Progenitor cell of endocrine pancreas (in vitro differentiated cells): ENCODE measurements around the gene NINJ1. TPM values are rescaled to one million over a fixed set of nuclear protein-coding genes. Genes with fewer than 3 reads are reported as not detected.

Source experiments
- DNase-seq: peaks from one replicate; pipeline ENCODE4 v3.0.0; 2021; ENCODE audit warnings: low spot score; ENCODE audit not compliant: unreplicated experiment
- H3K27ac Mint-ChIP-seq: 2 replicates; pipeline ENCODE4 v1.8.0; 2021; ENCODE audit warnings: mild to moderate bottlenecking, moderate library complexity, mixed read lengths
- H3K27me3 Mint-ChIP-seq: 2 replicates; pipeline ENCODE4 v1.8.0; 2021; ENCODE audit warnings: mixed read lengths
- H3K36me3 Mint-ChIP-seq: 2 replicates; pipeline ENCODE4 v1.8.0; 2022; ENCODE audit warnings: mixed read lengths; ENCODE audit not compliant: insufficient read depth
- H3K4me1 Mint-ChIP-seq: 2 replicates; pipeline ENCODE4 v1.8.0; 2021; ENCODE audit warnings: low read depth, mixed read lengths
- H3K4me3 Mint-ChIP-seq: 2 replicates; pipeline ENCODE4 v1.8.0; 2021; ENCODE audit warnings: low read depth, mild to moderate bottlenecking, moderate library complexity, mixed read lengths
- H3K9me3 Mint-ChIP-seq: 2 replicates; pipeline ENCODE4 v1.8.0; 2021; ENCODE audit warnings: low read depth, mixed read lengths
- CTCF ChIP-seq: fragments of 200-600 bp; sonication (generic); IDR thresholded peaks from one replicate; pipeline ENCODE4 v1.5.0; 2021; ENCODE audit warnings: antibody characterized with exemption, mild to moderate bottlenecking; ENCODE audit not compliant: unreplicated experiment
- total RNA-seq: library from RNA; stranded (reverse); gene quantifications from 2 replicates; pipeline ENCODE4 v1.2.1, GENCODE V29; 2021

NINJ1 gene
- total RNA-seq, 1 donor from 2014 or later, result 38.1 TPM

DNA sequence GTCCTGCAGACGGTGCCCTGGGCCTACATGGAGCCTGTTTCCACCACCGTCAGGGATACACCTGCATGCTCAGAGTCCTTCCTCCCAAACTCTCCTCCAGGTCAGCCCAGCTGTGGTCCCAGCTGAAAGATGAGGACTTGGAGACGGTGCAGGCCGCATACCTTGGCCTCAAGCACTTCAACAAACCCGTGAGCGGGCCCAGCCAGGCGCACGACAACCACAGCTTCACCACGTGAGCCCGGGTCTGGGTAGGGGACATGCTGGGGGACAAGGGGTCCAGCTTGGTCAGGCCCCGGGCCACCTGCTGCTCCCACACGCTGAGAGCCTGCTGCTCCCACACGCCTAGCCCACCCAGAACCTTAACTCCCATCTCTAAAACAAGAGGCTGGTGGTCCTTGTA is 54.7 kb downstream of the NINJ1 start:
- Mint-ChIP-seq H3K27me3 (no peaks in the 10 kb centered on the region), H3K4me1 (no peaks in the 10 kb centered on the region), H3K4me3 (no peak overlapping the region), H3K27ac (no peak overlapping the region), H3K36me3 (no peaks in the 10 kb centered on the region), H3K9me3 (no peaks in the 10 kb centered on the region)
- DNase-seq, result no peak
- TF ChIP-seq CTCF, result no peak

DNA sequence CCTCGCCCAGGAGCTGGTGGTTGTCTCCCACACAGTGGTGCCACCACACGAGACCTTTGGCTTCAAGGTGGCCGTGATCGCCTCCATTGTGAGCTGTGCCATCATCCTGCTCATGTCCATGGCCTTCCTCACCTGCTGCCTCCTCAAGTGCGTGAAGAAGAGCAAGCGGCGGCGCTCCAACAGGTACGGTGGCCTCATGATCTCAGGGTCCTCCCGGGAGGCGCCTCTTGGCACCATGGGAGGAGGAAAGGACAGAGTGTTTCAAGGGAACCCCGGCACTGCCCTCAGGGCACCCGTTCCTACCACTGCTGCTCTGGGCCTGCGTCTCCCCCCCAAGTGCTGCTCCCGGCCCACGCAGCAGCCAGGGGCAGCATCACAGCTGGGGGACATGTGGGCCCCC is 56.2 kb downstream of the NINJ1 start:
- DNase-seq, result no peak
- Mint-ChIP-seq H3K36me3 (no peaks in the 10 kb centered on the region), H3K4me1 (no peaks in the 10 kb centered on the region), H3K4me3 (no peak overlapping the region), H3K9me3 (no peaks in the 10 kb centered on the region), H3K27me3 (no peaks in the 10 kb centered on the region), H3K27ac (no peak overlapping the region)
- no peak for TF ChIP-seq CTCF

DNA sequence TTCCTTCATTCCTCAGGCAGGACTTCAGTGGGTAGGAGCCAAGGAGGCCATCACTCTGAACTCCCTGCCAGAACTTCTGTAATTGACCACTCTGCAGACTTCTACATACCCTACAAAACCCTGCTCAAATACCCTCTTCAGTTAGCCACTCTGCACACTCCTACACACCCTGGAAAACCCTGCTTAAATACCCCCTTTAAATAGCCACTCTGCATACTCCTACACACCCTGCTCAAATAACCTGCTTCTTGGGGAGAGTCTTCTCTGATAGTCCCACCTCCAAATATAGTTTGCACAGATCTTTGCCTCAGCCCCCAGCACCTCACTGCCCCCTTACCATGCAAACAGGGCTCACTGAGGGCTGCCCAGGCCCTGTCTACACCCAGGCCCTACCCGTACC is 56.7 kb downstream of the NINJ1 start:
- Mint-ChIP-seq H3K4me1 (no peaks in the 10 kb centered on the region), H3K36me3 (no peaks in the 10 kb centered on the region), H3K27me3 (no peaks in the 10 kb centered on the region), H3K9me3 (no peaks in the 10 kb centered on the region), H3K4me3 (no peak overlapping the region), H3K27ac (no peak overlapping the region)
- no peak for DNase-seq
- no peak for TF ChIP-seq CTCF

DNA sequence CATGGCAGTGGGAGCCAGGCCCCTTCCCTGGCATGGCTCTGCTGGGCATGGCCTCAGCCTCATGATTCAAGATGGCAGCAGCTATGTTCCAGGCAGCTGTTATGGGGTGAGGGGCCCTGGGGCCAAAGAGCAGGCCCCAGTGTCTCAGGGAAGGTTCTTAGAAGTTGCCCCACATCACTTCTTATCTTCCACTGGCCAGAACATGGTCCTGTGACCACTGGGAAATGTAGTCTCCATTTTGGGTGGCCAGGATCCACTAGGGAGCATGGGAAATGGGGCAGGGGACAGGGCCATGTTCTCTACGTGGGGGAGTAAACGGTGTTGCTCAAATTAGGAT is 57.3 kb downstream of the NINJ1 start:
- H3K9me3 Mint-ChIP-seq, result no peaks in the 10 kb centered on the region
- H3K4me1 Mint-ChIP-seq, result no peaks in the 10 kb centered on the region
- no peaks in the 10 kb centered on the region for H3K36me3 Mint-ChIP-seq
- no peak overlapping the region for H3K27ac Mint-ChIP-seq
- no peak for TF ChIP-seq CTCF
- no peaks in the 10 kb centered on the region for H3K27me3 Mint-ChIP-seq
- DNase-seq, result no peak
- no peak overlapping the region for H3K4me3 Mint-ChIP-seq

DNA sequence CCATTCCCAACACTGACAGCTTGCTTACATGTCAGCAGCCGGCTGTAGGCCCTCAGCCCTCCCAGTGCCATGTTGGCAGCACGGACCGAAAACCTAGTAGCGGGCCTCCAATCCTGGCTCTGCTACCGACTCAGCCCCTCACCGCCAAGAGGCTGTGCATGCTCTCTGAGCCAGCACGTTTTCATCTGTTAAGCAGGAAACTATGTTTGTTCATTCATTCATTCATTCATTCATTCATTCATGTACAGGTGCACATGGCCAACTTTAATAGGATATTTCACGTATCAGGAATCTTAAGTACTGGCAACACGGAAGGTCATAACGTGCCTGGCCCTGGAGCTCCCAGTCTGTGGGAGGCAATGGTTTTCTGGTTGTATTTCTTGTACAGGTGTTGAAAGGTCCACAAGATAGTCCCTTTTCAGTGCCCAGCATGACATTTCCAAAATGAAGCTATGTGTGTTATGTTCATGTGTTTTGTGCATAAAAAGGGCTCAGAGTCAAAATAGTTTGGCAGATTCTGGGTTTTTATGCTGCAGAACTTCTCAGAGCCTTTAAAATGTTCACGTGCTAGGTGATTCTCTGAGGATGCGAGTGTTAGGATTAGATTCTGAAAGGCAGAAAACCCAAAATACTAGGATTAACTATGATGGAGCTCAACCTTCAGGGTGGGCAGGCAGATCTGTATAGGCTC is 57.8 kb downstream of the NINJ1 start:
- H3K4me3 Mint-ChIP-seq, result no peak overlapping the region
- no peak for TF ChIP-seq CTCF
- no peaks in the 10 kb centered on the region for H3K9me3 Mint-ChIP-seq
- H3K27me3 Mint-ChIP-seq, result no peaks in the 10 kb centered on the region
- H3K36me3 Mint-ChIP-seq, result no peaks in the 10 kb centered on the region
- H3K4me1 Mint-ChIP-seq, result no peaks in the 10 kb centered on the region
- no peak for DNase-seq
- H3K27ac Mint-ChIP-seq, result no peak overlapping the region
